ENCODE results near the gene FAM47C. TPM values are rescaled to one million over a fixed set of nuclear protein-coding genes. Genes with fewer than 3 reads are reported as not detected.
"Not testable (repeated sequence)": the region's sequence is repeated elsewhere in the genome, so short reads cannot be mapped to it uniquely, and the experiment has no call there.

The FAM47C gene
- not detected for total RNA-seq

DNA sequence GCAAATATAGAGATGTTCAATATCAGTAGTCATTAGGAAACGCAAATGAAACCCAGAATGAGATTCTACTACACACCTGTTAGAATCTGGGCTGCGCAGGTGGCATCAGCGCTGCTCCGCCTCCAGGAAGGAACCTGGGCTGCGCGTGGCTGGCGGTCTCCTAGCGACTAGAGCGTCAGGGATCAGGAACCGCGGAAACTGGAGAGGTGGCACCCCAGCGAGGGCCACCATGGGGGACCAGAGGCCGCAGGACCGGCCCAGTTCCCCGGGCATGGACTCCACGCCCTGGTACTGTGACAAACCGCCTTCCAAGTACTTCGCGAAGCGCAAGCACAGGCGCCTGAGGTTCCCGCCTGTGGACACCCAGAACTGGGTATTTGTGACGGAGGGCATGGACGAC, at the start of gene FAM47C:
Gene FAM47C (plus strand): TSS at position 185 of the 400 bp plus-strand sequence. CDS start 45 bp downstream, at position 230.
- WGBS, 2 donors (ENCODE audit: low coverage in 1 of 2) = 86% methylated on average over 24 of the region's 24 CpGs; no CpG with 5 or more reads in 1 of the 2 donors
- in situ Hi-C loops (cut with MboI; ENCODE audit: low pct_ligation_motif_present in 1 of 4, low pct_unique_long_range_greater_than_20kb in 1 of 4, low sequenced_read_pairs in 3 of 4); H3K27me3 ChIP-seq; DNase-seq; intact Hi-C loops (cut with DNase I; ENCODE audit: low total_unique reads); H3K27ac ChIP-seq; H3K36me3 ChIP-seq; H3K4me3 ChIP-seq; H3K9me3 ChIP-seq; H3K4me1 ChIP-seq: not testable (repeated sequence)

DNA sequence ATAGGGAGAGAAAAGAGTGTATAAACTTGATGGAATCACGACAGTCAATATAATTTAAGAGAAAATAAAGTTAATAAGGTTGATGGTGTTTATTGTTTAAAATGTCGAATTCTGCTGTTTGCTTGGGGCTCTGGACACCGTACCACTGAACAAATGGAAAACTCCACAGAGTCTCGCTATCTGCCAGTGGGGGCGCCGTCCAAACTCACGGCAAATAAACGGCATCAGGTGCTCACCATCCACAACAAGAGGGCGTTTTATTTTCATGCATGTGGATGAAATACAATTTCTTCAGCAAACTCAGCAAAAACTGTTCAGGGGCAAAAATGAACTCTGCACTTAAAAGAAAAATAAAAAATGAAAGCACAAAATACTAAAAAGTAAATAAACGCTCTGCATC, 46.6 kb upstream of the FAM47C start:
- intact Hi-C loops (cut with DNase I; ENCODE audit: low total_unique reads) (no loop called here), in situ Hi-C loops (cut with MboI; ENCODE audit: low pct_ligation_motif_present in 1 of 4, low pct_unique_long_range_greater_than_20kb in 1 of 4, low sequenced_read_pairs in 3 of 4) (no loop called here)
- H3K9me3 ChIP-seq = no peaks in the 10 kb centered on the region
- TF ChIP-seq POLR2AphosphoS5 (IDR thresholded peaks at IDR 0.05) = no peak
- no peak for TF ChIP-seq POLR2A (IDR thresholded peaks at IDR 0.05)
- TF ChIP-seq CTCF (IDR thresholded peaks at IDR 0.05) = no peak
- no peak for TF ChIP-seq EP300 (IDR thresholded peaks at IDR 0.05; ENCODE audit: low read depth)
- H3K27ac ChIP-seq = no peak overlapping the region
- WGBS, 2 donors (ENCODE audit: low coverage in 1 of 2) = 53% methylated on average over 10 of the region's 10 CpGs; no CpG with 5 or more reads in 1 of the 2 donors
- H3K27me3 ChIP-seq = peaks cover 19% of the 10 kb centered on the region
- no peaks in the 10 kb centered on the region for H3K4me1 ChIP-seq
- no peaks in the 10 kb centered on the region for H3K36me3 ChIP-seq
- no peak overlapping the region for H3K4me3 ChIP-seq
- DNase-seq = no peak

DNA sequence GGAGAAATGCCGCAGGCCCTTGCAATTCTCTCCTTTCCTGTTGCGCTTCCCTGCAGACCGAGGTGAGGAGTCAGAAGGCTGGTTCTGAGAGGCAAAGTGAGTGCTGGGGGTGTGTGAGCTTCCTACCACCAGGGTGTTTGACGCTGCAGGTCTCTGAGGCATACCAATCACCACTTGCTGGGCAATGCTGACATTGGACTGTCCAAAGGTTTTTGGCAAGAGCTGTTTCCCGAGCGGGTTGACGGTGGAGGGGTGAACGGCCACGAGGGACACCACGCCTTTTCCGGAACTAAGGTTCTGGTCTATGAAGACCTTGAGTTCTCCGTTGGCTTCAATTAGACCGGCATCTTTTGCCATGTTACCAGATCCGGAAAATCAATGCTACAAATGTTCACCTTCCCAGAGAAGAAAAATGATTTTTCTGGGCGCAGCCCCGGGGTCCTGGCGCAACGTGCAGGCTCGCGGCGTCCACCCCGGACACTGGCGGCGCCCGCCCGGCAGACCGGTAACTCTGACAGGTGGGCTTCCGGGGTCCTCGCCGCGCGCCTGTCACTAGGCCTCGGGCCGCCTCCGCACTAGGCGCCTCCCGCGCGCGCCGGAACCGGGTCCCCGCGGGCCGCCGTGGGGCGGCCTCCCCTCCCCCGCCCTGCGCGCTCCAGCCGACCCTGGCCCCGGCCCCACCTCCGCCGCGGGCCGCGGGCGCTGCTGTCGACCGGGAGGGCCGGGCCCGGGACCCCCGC, 44.9 kb upstream of the FAM47C start:
- Histone ChIP-seq H3K4me1 (no peaks in the 10 kb centered on the region), H3K9me3 (no peaks in the 10 kb centered on the region), H3K4me3 (no peak overlapping the region), H3K27ac (no peak overlapping the region), H3K36me3 (no peaks in the 10 kb centered on the region), H3K27me3 (peaks cover 3% of the 10 kb centered on the region)
- in situ Hi-C loops (cut with MboI; ENCODE audit: low pct_ligation_motif_present in 1 of 4, low pct_unique_long_range_greater_than_20kb in 1 of 4, low sequenced_read_pairs in 3 of 4) = no loop called here
- DNase-seq = no peak
- intact Hi-C loops (cut with DNase I; ENCODE audit: low total_unique reads) = no loop called here
- 57 to 60% methylated on average over 3 to 57 of the region's 63 CpGs for WGBS, 2 donors (ENCODE audit: low coverage in 1 of 2)
- TF ChIP-seq EP300 (IDR thresholded peaks at IDR 0.05; ENCODE audit: low read depth) = no peak
- TF ChIP-seq POLR2AphosphoS5 (IDR thresholded peaks at IDR 0.05) = no peak
- no peak for TF ChIP-seq CTCF (IDR thresholded peaks at IDR 0.05)
- TF ChIP-seq POLR2A (IDR thresholded peaks at IDR 0.05) = no peak

DNA sequence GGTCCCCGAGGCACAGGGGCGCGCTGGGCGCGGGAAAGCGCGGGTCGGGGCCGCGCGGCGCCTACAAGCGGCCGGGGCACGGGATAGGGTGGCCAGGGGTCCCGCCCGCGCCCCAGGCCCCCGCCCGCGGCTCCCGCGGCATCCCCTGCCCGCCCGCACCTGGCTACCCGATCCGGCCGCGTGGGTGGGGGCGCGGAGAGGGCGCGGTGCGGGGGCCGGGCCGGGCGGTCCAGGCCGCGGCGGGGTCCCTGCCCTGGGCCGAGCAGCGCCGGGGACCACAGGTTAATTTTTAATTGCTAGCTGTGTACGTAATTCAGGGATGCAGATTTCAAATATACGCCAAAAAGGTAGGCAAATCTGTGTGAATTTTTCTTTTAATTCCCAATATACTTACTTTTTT, 44.3 kb upstream of the FAM47C start:
- in situ Hi-C loops (cut with MboI; ENCODE audit: low pct_ligation_motif_present in 1 of 4, low pct_unique_long_range_greater_than_20kb in 1 of 4, low sequenced_read_pairs in 3 of 4) (no loop called here), intact Hi-C loops (cut with DNase I; ENCODE audit: low total_unique reads) (no loop called here)
- WGBS, 2 donors (ENCODE audit: low coverage in 1 of 2) = 60% methylated on average over 43 of the region's 45 CpGs; no CpG with 5 or more reads in 1 of the 2 donors
- no peak for DNase-seq
- H3K27me3 ChIP-seq = no peaks in the 10 kb centered on the region
- H3K27ac ChIP-seq = no peak overlapping the region
- no peak overlapping the region for H3K4me3 ChIP-seq
- no peak for TF ChIP-seq EP300 (IDR thresholded peaks at IDR 0.05; ENCODE audit: low read depth)
- H3K4me1 ChIP-seq = no peaks in the 10 kb centered on the region
- no peaks in the 10 kb centered on the region for H3K9me3 ChIP-seq
- H3K36me3 ChIP-seq = no peaks in the 10 kb centered on the region

- H3K9me3 ChIP-seq = no peaks in the 10 kb centered on the region
- no peaks in the 10 kb centered on the region for H3K27me3 ChIP-seq
- in situ Hi-C loops (cut with MboI; ENCODE audit: low pct_ligation_motif_present in 1 of 4, low pct_unique_long_range_greater_than_20kb in 1 of 4, low sequenced_read_pairs in 3 of 4) = no loop called here
- TF ChIP-seq POLR2A (IDR thresholded peaks at IDR 0.05) = no peak
- no peak overlapping the region for H3K27ac ChIP-seq
- DNase-seq = no peak
- no peak overlapping the region for H3K4me3 ChIP-seq
- no peaks in the 10 kb centered on the region for H3K4me1 ChIP-seq
- no peaks in the 10 kb centered on the region for H3K36me3 ChIP-seq
- intact Hi-C loops (cut with DNase I; ENCODE audit: low total_unique reads) = no loop called here
Observed at GRCh38 chrX:36973575-36973974, 34.6 kb upstream of the FAM47C start.

DNA sequence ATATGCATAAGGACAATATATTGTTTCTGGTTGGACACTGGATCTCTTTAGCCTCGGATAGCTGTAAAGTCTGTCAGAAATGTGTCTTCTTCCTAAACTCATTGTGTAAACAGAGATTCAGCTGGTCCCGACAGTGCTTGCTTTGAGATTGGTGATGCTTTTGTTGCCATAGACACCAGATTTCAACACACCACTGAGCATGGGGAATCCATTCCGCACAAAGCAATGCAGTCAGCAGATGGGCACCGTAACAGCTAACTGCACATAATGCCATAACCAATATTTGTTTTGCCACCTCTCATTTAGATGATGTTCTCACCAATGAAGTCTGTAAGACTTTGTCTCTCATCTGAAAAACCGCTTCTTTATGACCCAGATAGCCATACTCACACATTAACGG, 33.3 kb upstream of the FAM47C start:
- in situ Hi-C loops (cut with MboI; ENCODE audit: low pct_ligation_motif_present in 1 of 4, low pct_unique_long_range_greater_than_20kb in 1 of 4, low sequenced_read_pairs in 3 of 4) = no loop called here
- no peak for DNase-seq
- no peak overlapping the region for H3K4me3 ChIP-seq
- WGBS, 2 donors (ENCODE audit: low coverage in 1 of 2) = 42 to 71% methylated on average over 2 to 6 of the region's 6 CpGs
- no peaks in the 10 kb centered on the region for H3K27me3 ChIP-seq
- no peak for TF ChIP-seq POLR2A (IDR thresholded peaks at IDR 0.05)
- TF ChIP-seq POLR2AphosphoS5 (IDR thresholded peaks at IDR 0.05) = no peak
- TF ChIP-seq EP300 (IDR thresholded peaks at IDR 0.05; ENCODE audit: low read depth) = no peak
- no peak for TF ChIP-seq CTCF (IDR thresholded peaks at IDR 0.05)
- intact Hi-C loops (cut with DNase I; ENCODE audit: low total_unique reads) = no loop called here
- H3K36me3 ChIP-seq = no peaks in the 10 kb centered on the region
- no peaks in the 10 kb centered on the region for H3K4me1 ChIP-seq
- no peak overlapping the region for H3K27ac ChIP-seq
- no peaks in the 10 kb centered on the region for H3K9me3 ChIP-seq

Measured in transverse colon (tissue), 4 donors.